ENCODE data around the gene ATOH8.

DNA sequence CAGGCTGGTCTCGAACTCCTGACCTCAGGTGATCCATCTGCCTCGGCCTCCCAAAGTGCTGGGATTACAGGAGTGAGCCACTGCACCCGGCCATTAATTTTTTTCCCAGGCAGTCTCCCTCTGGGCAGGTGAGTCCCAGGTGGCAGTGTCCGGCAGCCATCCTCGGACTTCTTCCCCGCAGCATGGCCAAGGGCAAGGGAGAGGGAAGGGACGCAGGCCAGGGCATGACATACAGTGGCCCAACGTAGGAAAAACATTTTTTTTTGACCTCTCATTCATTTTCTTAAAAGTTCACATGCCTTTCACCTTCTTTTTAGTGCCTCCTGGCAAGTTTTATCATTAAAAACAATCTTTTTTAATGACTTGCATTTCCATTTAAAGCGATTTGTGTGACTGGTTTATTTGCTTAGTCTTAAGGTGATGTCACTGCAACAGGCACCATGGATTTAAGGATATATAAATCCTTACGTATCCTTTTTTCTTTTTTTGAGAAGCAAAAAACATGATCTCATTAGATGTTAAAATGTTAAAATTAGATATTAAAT lies 23.0 kb upstream of the ATOH8 start:
- TF ChIP-seq, protein P1, sequence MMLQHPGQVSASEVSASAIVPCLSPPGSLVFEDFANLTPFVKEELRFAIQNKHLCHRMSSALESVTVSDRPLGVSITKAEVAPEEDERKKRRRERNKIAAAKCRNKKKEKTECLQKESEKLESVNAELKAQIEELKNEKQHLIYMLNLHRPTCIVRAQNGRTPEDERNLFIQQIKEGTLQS (CRISPR knock-in tag; conservative IDR thresholded peaks at IDR 0.05), result no peak
- TF ChIP-seq NFE2L1 (CRISPR knock-in tag; IDR thresholded peaks at IDR 0.05), result no peak
- TF ChIP-seq CTCF (IDR thresholded peaks at IDR 0.05), result no peak
- TF ChIP-seq SMAD3 (CRISPR knock-in tag; IDR thresholded peaks at IDR 0.05; ENCODE audit: borderline replicate concordance), result no peak
- TF ChIP-seq, protein P2, sequence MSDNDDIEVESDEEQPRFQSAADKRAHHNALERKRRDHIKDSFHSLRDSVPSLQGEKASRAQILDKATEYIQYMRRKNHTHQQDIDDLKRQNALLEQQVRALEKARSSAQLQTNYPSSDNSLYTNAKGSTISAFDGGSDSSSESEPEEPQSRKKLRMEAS (CRISPR knock-in tag; IDR thresholded peaks at IDR 0.05), result no peak
- TF ChIP-seq, protein P3, sequence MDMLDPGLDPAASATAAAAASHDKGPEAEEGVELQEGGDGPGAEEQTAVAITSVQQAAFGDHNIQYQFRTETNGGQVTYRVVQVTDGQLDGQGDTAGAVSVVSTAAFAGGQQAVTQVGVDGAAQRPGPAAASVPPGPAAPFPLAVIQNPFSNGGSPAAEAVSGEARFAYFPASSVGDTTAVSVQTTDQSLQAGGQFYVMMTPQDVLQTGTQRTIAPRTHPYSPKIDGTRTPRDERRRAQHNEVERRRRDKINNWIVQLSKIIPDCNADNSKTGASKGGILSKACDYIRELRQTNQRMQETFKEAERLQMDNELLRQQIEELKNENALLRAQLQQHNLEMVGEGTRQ (CRISPR knock-in tag; IDR thresholded peaks at IDR 0.05), result no peak
- no peak for TF ChIP-seq CDX4 (CRISPR knock-in tag; IDR thresholded peaks at IDR 0.05; ENCODE audit: borderline replicate concordance)
- TF ChIP-seq, protein P4, sequence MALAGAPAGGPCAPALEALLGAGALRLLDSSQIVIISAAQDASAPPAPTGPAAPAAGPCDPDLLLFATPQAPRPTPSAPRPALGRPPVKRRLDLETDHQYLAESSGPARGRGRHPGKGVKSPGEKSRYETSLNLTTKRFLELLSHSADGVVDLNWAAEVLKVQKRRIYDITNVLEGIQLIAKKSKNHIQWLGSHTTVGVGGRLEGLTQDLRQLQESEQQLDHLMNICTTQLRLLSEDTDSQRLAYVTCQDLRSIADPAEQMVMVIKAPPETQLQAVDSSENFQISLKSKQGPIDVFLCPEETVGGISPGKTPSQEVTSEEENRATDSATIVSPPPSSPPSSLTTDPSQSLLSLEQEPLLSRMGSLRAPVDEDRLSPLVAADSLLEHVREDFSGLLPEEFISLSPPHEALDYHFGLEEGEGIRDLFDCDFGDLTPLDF (CRISPR knock-in tag; IDR thresholded peaks at IDR 0.05), result no peak
- no peak for TF ChIP-seq E2F4 (CRISPR knock-in tag; IDR thresholded peaks at IDR 0.05; ENCODE audit: borderline replicate concordance, low read depth)
- TF ChIP-seq ZNF532 (CRISPR knock-in tag; IDR thresholded peaks at IDR 0.05; ENCODE audit: borderline replicate concordance), result no peak
